ENCODE measurements around the gene PCSK7.

PCSK7 gene

GRCh38 chr11:117170210-117170609 lies 61.7 kb downstream of the PCSK7 start:
- H3K36me3 Mint-ChIP-seq (ENCODE audit: low read depth): peaks cover 32% of the 10 kb centered on the region
- H3K9me3 Mint-ChIP-seq: no peaks in the 10 kb centered on the region
- peak overlapping the region; percentile 66 for H3K4me3 Mint-ChIP-seq
- no peaks in the 10 kb centered on the region for H3K27me3 Mint-ChIP-seq (ENCODE audit: low read depth, poor library complexity)
- peaks cover 59% of the 10 kb centered on the region for H3K4me1 Mint-ChIP-seq
- H3K27ac Mint-ChIP-seq: peak overlapping the region; percentile 88
- TF ChIP-seq CTCF (IDR thresholded peaks at IDR 0.05): no peak
- DNase-seq: no peak

- H3K36me3 Mint-ChIP-seq (ENCODE audit: low read depth): peaks cover 35% of the 10 kb centered on the region
- TF ChIP-seq CTCF (IDR thresholded peaks at IDR 0.05): no peak
- DNase-seq: no peak
These were observed 62.1 kb downstream of the PCSK7 start for GRCh38 chr11:117169736-117170135.

GRCh38 chr11:117166491-117166890 lies 65.4 kb downstream of the PCSK7 start:
- Mint-ChIP-seq H3K9me3 (no peaks in the 10 kb centered on the region), H3K27me3 (ENCODE audit: low read depth, poor library complexity) (no peaks in the 10 kb centered on the region), H3K27ac (no peak overlapping the region), H3K4me1 (peaks cover 27% of the 10 kb centered on the region), H3K4me3 (no peak overlapping the region), H3K36me3 (ENCODE audit: low read depth) (peaks cover 66% of the 10 kb centered on the region)
- TF ChIP-seq CTCF (IDR thresholded peaks at IDR 0.05): no peak
- DNase-seq: no peak

More at GRCh38 chr11:117169736-117170135, 62.1 kb downstream of the PCSK7 start:
- Mint-ChIP-seq H3K27me3 (ENCODE audit: low read depth, poor library complexity) (no peaks in the 10 kb centered on the region), H3K27ac (peak overlapping the region; percentile 88), H3K4me3 (peak overlapping the region; percentile 66), H3K9me3 (no peaks in the 10 kb centered on the region), H3K4me1 (peaks cover 54% of the 10 kb centered on the region)

GRCh38 chr11:117160826-117161225 lies 71.0 kb downstream of the PCSK7 start:
- Mint-ChIP-seq H3K9me3 (no peaks in the 10 kb centered on the region), H3K27ac (peak overlapping the region; percentile 16), H3K4me3 (no peak overlapping the region), H3K27me3 (ENCODE audit: low read depth, poor library complexity) (no peaks in the 10 kb centered on the region), H3K36me3 (ENCODE audit: low read depth) (peaks cover 83% of the 10 kb centered on the region), H3K4me1 (peaks cover 4% of the 10 kb centered on the region)
- no peak for TF ChIP-seq CTCF (IDR thresholded peaks at IDR 0.05)
- no peak for DNase-seq

GRCh38 chr11:117159892-117160291 lies 72.0 kb downstream of the PCSK7 start:
- no peak for TF ChIP-seq CTCF (IDR thresholded peaks at IDR 0.05)
- no peak overlapping the region for H3K4me3 Mint-ChIP-seq
- no peaks in the 10 kb centered on the region for H3K27me3 Mint-ChIP-seq (ENCODE audit: low read depth, poor library complexity)
- peaks cover 84% of the 10 kb centered on the region for H3K36me3 Mint-ChIP-seq (ENCODE audit: low read depth)
- H3K27ac Mint-ChIP-seq: peak overlapping the region; percentile 43
- H3K4me1 Mint-ChIP-seq: peaks cover 4% of the 10 kb centered on the region
- no peak for DNase-seq
- H3K9me3 Mint-ChIP-seq: no peaks in the 10 kb centered on the region

- Mint-ChIP-seq H3K36me3 (ENCODE audit: low read depth) (peaks cover 77% of the 10 kb centered on the region), H3K27ac (no peak overlapping the region), H3K4me3 (no peak overlapping the region), H3K27me3 (ENCODE audit: low read depth, poor library complexity) (no peaks in the 10 kb centered on the region), H3K4me1 (peaks cover 4% of the 10 kb centered on the region), H3K9me3 (no peaks in the 10 kb centered on the region)
- no peak for TF ChIP-seq CTCF (IDR thresholded peaks at IDR 0.05)
- DNase-seq: no peak
These were observed 74.4 kb downstream of the PCSK7 start for GRCh38 chr11:117157507-117157906.
